HCT116 (cell line): ENCODE results near the gene STK25. TPM values are rescaled to one million over a fixed set of nuclear protein-coding genes. Genes with fewer than 3 reads are reported as not detected.

ENCODE experiments used
- ATAC-seq: fragments of 200-7000 bp; cut with Tn5 transposase; 2 replicates; pipeline ENCODE4 v1.9.1; 2020; ENCODE audit warnings: mild to moderate bottlenecking, moderate library complexity
- BruUV-seq: library from RNA; stranded (reverse); fragments of 400-500 nt; replicated peaks from 2 replicates; lab custom pipeline; 2021; lab: Mats Ljungman, UMichigan
- CTCF ChIA-PET: fragments of 300-600 bp; sonication (Branson Sonifier 250); formaldehyde crosslinking; loops from one replicate; lab custom pipeline; 2021; ENCODE audit warnings: antibody characterized with exemption; lab: Charles Lee
- POLR2A ChIA-PET: fragments of 300-600, 350-600 bp; sonication (Branson Sonifier 250); formaldehyde crosslinking; loops from one replicate; lab custom pipeline; 2021; ENCODE audit warnings: antibody characterized with exemption; lab: Charles Lee
- RAD21 ChIA-PET, 2 experiments: fragments of 300-600 bp; sonication (Branson Sonifier 250); formaldehyde crosslinking; loops; one replicate each; lab custom pipeline; 2023; ENCODE audit warnings: low total read pairs in 2 of 2; ENCODE audit not compliant: uncharacterized antibody in 2 of 2, unreplicated experiment in 2 of 2, low non-redundant PET in 1 of 2; lab: Charles Lee
- DNase-seq: peaks from one replicate; pipeline ENCODE4 v3.0.0-alpha.2; 2010; ENCODE audit warnings: low read depth, low spot score
- H2AFZ ChIP-seq: fragments of 200-600 bp; shearing (Covaris generic), sonication (generic); 2 replicates; pipeline ENCODE4 v1.6.1; 2017; ENCODE audit warnings: low read depth, mixed run types, mixed read lengths, antibody characterized with exemption, low read length; ENCODE audit not compliant: poor library complexity, severe bottlenecking
- H3K27ac ChIP-seq: 2 replicates; pipeline ENCODE4 v1.5.1; 2012; ENCODE audit warnings: low read depth, low read length
- H3K27me3 ChIP-seq: fragments of 200-600 bp; sonication (generic); 2 replicates; pipeline ENCODE4 v1.6.1; 2016; ENCODE audit warnings: mixed run types, low read length, mixed read lengths; ENCODE audit not compliant: insufficient read depth
- H3K36me3 ChIP-seq, 2 experiments: fragments of 200-500 bp in 1 of 2; fragments of 200-600 bp in 1 of 2; sonication (Bioruptor generic) in 1 of 2; sonication (generic) in 1 of 2; 2 replicates each; pipeline versions ENCODE4 v1.5.1 to v1.6.1; 2014 to 2016; ENCODE audit warnings: low read length in 2 of 2, inconsistent platforms in 1 of 2, mixed read lengths in 1 of 2, mixed run types in 1 of 2; ENCODE audit not compliant: insufficient read depth in 2 of 2, control insufficient read depth in 1 of 2
- H3K4me1 ChIP-seq, 2 experiments: fragments of 200-600 bp in 1 of 2; sonication (generic) in 1 of 2; 2 replicates each; pipeline versions ENCODE4 v1.5.1 to v1.6.1; 2012 to 2017; ENCODE audit warnings: low read length in 2 of 2, inconsistent platforms in 1 of 2, mild to moderate bottlenecking in 1 of 2, mixed read lengths in 1 of 2, mixed run types in 1 of 2, moderate library complexity in 1 of 2; ENCODE audit not compliant: insufficient read depth in 2 of 2, control insufficient read depth in 1 of 2
- H3K4me2 ChIP-seq: fragments of 200-600 bp; sonication (generic); 2 replicates; pipeline ENCODE4 v1.6.1; 2017; ENCODE audit warnings: mixed run types, low read length, mixed read lengths
- H3K4me3 ChIP-seq, 2 experiments: fragments of 200-600 bp in 1 of 2; sonication (generic) in 1 of 2; replicated peaks in 1 of 2; 2 replicates each; pipeline ENCODE4 v1.5.1; 2011 to 2016; ENCODE audit warnings: low read length in 2 of 2, control low read depth in 1 of 2, low read depth in 1 of 2, mild to moderate bottlenecking in 1 of 2, mixed read lengths in 1 of 2, mixed run types in 1 of 2
- H3K79me2 ChIP-seq: fragments of 200-600 bp; sonication (generic); 2 replicates; pipeline ENCODE4 v1.6.1; 2017; ENCODE audit warnings: mild to moderate bottlenecking, mixed run types, low read length, moderate library complexity, mixed read lengths; ENCODE audit not compliant: insufficient read depth
- H3K9ac ChIP-seq: fragments of 200-600 bp; sonication (generic); 2 replicates; pipeline ENCODE4 v1.6.1; 2016; ENCODE audit warnings: low read length, mixed read lengths
- H3K9me2 ChIP-seq: fragments of 200-600 bp; sonication (generic), shearing (Covaris generic); 2 replicates; pipeline ENCODE4 v1.6.1; 2017; ENCODE audit warnings: mixed run types, mild to moderate bottlenecking, moderate library complexity; ENCODE audit not compliant: insufficient read depth
- H3K9me3 ChIP-seq, 2 experiments: fragments of 200-500 bp in 1 of 2; fragments of 200-600 bp in 1 of 2; sonication (Bioruptor generic) in 1 of 2; sonication (generic) in 1 of 2; 2 replicates each; pipeline ENCODE4 v1.6.1; 2014 to 2017; ENCODE audit warnings: low read length in 2 of 2, mixed read lengths in 2 of 2, inconsistent platforms in 1 of 2, low read depth in 1 of 2, mild to moderate bottlenecking in 1 of 2, mixed run types in 1 of 2, moderate library complexity in 1 of 2; ENCODE audit not compliant: control insufficient read depth in 1 of 2, insufficient read depth in 1 of 2
- H4K20me1 ChIP-seq: fragments of 200-600 bp; sonication (generic), shearing (Covaris generic); 2 replicates; pipeline ENCODE4 v1.6.1; 2017; ENCODE audit warnings: mixed run types, mild to moderate bottlenecking, moderate library complexity; ENCODE audit not compliant: insufficient read depth
- CEBPB ChIP-seq: IDR thresholded peaks from 2 replicates; pipeline ENCODE4 v1.6.1; 2012; ENCODE audit warnings: low read depth
- CTCF ChIP-seq, 3 experiments: fragments of 200-600 bp in 1 of 3; sonication (generic) in 1 of 3; IDR thresholded peaks in 2 of 3; conservative IDR thresholded peaks in 1 of 3; 2 replicates each; pipeline ENCODE4 v1.5.1; 2012 to 2017; ENCODE audit warnings: low read depth in 2 of 3, low read length in 2 of 3, antibody characterized with exemption in 1 of 3, borderline replicate concordance in 1 of 3, control low read depth in 1 of 3, mild to moderate bottlenecking in 1 of 3, mixed read lengths in 1 of 3, mixed run types in 1 of 3, moderate library complexity in 1 of 3; ENCODE audit not compliant: insufficient read depth in 1 of 3
- ELF1 ChIP-seq: IDR thresholded peaks from 2 replicates; pipeline ENCODE4 v1.6.1; 2012; ENCODE audit warnings: low read depth, borderline replicate concordance
- EZH2 ChIP-seq: fragments of 200-600 bp; sonication (generic); IDR thresholded peaks from 2 replicates; pipeline ENCODE4 v1.6.1; 2017; ENCODE audit warnings: antibody characterized with exemption, mixed run types
- EZH2phosphoT487 ChIP-seq: fragments of 200-600 bp; IDR thresholded peaks from 2 replicates; pipeline ENCODE4 v1.6.1; 2018; ENCODE audit warnings: antibody characterized with exemption, borderline replicate concordance
- FOSL1 ChIP-seq: IDR thresholded peaks from 2 replicates; pipeline ENCODE4 v1.6.1; 2012; ENCODE audit warnings: low read depth
- JUND ChIP-seq: IDR thresholded peaks from 2 replicates; pipeline ENCODE4 v1.6.1; 2012
- MAX ChIP-seq: IDR thresholded peaks from 2 replicates; pipeline ENCODE4 v1.6.1; 2012
- POLR2A ChIP-seq: IDR thresholded peaks from 2 replicates; pipeline ENCODE4 v1.7.0; 2011; ENCODE audit warnings: borderline replicate concordance; ENCODE audit not compliant: insufficient read depth, insufficient read length; ENCODE audit errors: extremely low read depth
- POLR2AphosphoS5 ChIP-seq: IDR thresholded peaks from 2 replicates; pipeline ENCODE4 v1.6.1; 2011; ENCODE audit warnings: mild to moderate bottlenecking, low read depth, low read length, moderate library complexity
- REST ChIP-seq: IDR thresholded peaks from 2 replicates; pipeline ENCODE4 v1.6.1; 2012; ENCODE audit warnings: low read depth
- SIN3A ChIP-seq: IDR thresholded peaks from 2 replicates; pipeline ENCODE4 v1.6.1; 2012; ENCODE audit warnings: low read depth
- SP1 ChIP-seq: IDR thresholded peaks from 2 replicates; pipeline ENCODE4 v1.6.1; 2012; ENCODE audit warnings: low read depth
- SRF ChIP-seq: IDR thresholded peaks from 2 replicates; pipeline ENCODE4 v1.6.1; 2012; ENCODE audit warnings: low read depth
- TCF7L2 ChIP-seq: IDR thresholded peaks from 2 replicates; pipeline ENCODE4 v1.7.0; 2011; ENCODE audit warnings: borderline replicate concordance, inconsistent platforms; ENCODE audit not compliant: insufficient read depth, insufficient read length; ENCODE audit errors: extremely low read depth
- YY1 ChIP-seq: IDR thresholded peaks from 2 replicates; pipeline ENCODE4 v1.6.1; 2011; ENCODE audit warnings: low read length, low read depth, moderate library complexity, mild to moderate bottlenecking; ENCODE audit not compliant: insufficient replicate concordance; ENCODE audit errors: extremely low read depth
- ZBTB33 ChIP-seq: IDR thresholded peaks from 2 replicates; pipeline ENCODE4 v1.6.1; 2011; ENCODE audit warnings: mild to moderate bottlenecking, low read length, moderate library complexity; ENCODE audit not compliant: insufficient replicate concordance; ENCODE audit errors: extremely low read depth
- ZFX ChIP-seq: fragments of 450-650 bp; IDR thresholded peaks from 2 replicates; pipeline ENCODE4 v1.6.1; 2017
- ZNF274 ChIP-seq: fragments of 200-500 bp; sonication (Bioruptor generic); IDR thresholded peaks from 2 replicates; pipeline ENCODE4 v1.6.1; 2014; ENCODE audit warnings: mild to moderate bottlenecking, low read depth, low read length, inconsistent platforms
- intact Hi-C: fragments of 100-400 bp; cut with micrococcal nuclease; formaldehyde crosslinking; loops from 2 replicates; pipeline ENCODE4 v1.10.0; 2022
- total RNA-seq: library from RNA; stranded (reverse); gene quantifications from one replicate; pipeline ENCODE4 v1.2.1, GENCODE V29; 2021; ENCODE audit not compliant: unreplicated experiment
- TF ChIP-seq, protein P1 (sequence below): IDR thresholded peaks from 2 replicates; pipeline ENCODE4 v1.6.1; 2012

The STK25 gene
- total RNA-seq, 1 experiment from 2014 or later = 160 TPM

DNA sequence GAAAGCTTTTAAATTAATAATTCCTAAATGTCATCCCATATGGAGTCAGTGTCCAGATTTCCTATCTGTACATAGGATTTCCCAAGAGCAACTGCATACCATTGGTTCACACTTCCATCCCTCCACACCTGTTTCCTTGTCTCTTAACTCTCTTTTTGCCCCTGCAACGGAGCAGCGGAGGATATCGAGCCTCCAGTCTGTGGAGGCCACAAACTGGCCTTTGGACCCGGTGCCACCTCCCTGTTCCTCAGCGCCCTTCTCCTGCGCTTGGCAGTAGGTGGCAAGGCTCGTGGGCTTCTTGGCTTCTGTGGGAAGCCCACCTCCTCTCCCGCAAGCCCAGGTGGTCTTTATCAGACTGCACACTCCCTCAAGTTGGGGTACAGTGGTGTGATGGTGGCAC, 23.8 kb upstream of the STK25 start:
- Histone ChIP-seq H3K4me3 (no peak overlapping the region), H3K36me3 (no peaks in the 10 kb centered on the region), H4K20me1 (no peaks in the 10 kb centered on the region), H3K79me2 (no peaks in the 10 kb centered on the region), H3K9me2 (no peaks in the 10 kb centered on the region), H3K4me1 (no peaks in the 10 kb centered on the region), H3K27me3 (no peaks in the 10 kb centered on the region), H2AFZ (no peak overlapping the region), H3K4me2 (no peak overlapping the region), H3K27ac (no peak overlapping the region), H3K9me3 (no peaks in the 10 kb centered on the region), H3K9ac (no peak overlapping the region)
- ChIA-PET RAD21 (no interaction called here), CTCF (no interaction called here), POLR2A (no interaction called here)
- TF ChIP-seq SRF (no peak), ZFX (no peak), ZBTB33 (no peak), EZH2 (no peak), CTCF (IDR thresholded peaks at IDR 0.05 in 2 of 3, conservative IDR thresholded peaks at IDR 0.05 in 1 of 3; ENCODE audit: borderline replicate concordance in 1 of 3, insufficient read depth in 1 of 3, low read depth in 2 of 3, low read length in 2 of 3) (no peak), SIN3A (no peak), MAX (no peak), ZNF274 (no peak), JUND (no peak), CEBPB (no peak), SP1 (no peak), ELF1 (no peak), TCF7L2 (no peak), REST (no peak), EZH2phosphoT487 (no peak), POLR2AphosphoS5 (no peak), POLR2A (no peak), YY1 (no peak), FOSL1 (no peak)
- TF ChIP-seq, protein P1, sequence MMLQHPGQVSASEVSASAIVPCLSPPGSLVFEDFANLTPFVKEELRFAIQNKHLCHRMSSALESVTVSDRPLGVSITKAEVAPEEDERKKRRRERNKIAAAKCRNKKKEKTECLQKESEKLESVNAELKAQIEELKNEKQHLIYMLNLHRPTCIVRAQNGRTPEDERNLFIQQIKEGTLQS = no peak
- ATAC-seq (no peak), DNase-seq (no peak)
- intact Hi-C loops = no loop called here
- BruUV-seq = no TSS peak
